ENCODE results near the gene EVA1A. TPM values are rescaled to one million over a fixed set of nuclear protein-coding genes. Genes with fewer than 3 reads are reported as not detected.

The EVA1A gene
- total RNA-seq, 1 donor from 2014 or later = 19.0 TPM

DNA sequence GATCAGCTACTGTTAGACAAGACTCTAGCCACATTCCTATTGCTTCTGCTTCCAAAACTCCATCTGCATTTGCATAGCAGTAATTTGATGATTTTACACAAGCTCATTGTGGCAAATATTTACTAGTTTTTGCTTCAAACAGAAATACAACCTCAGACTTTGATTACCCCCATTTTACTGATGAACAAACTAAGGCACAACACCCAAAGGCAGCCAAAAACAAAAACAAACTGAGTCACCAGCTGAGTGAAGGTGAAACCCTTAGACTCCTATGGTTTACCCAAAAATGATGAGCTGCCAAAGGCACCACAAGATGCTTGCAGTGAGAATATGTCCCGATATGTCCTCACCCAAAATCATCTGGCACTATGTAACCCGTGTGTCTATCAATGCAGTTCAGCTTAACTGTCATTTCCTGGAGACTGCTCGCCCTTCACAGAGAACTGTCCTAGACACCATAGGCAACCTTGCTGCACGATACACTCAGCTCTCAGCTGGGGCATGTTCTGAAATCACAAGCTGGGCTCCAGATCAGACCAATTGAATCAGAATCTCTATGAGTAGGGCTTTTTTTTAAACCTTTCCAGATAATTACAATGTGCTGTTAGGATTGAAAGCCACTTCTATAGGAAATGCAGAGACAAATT, 4.1 kb upstream of the EVA1A start:
- Histone ChIP-seq H2AFZ (ENCODE audit: low read depth, low read length) (no peak overlapping the region), H3K27ac (ENCODE audit: low read depth, low read length) (no peak overlapping the region), H3K4me3 (ENCODE audit: insufficient read depth, low read depth, low read length) (no peak overlapping the region), H3K4me1 (ENCODE audit: insufficient read depth, low read length) (peaks cover 16% of the 10 kb centered on the region), H3K27me3 (ENCODE audit: insufficient read depth, low read length) (no peaks in the 10 kb centered on the region), H3K4me2 (ENCODE audit: low read length) (no peak overlapping the region), H3K9me3 (ENCODE audit: insufficient read depth, low read depth, low read length) (no peaks in the 10 kb centered on the region), H3K79me2 (ENCODE audit: insufficient read depth, low read length) (peaks cover 9% of the 10 kb centered on the region), H4K20me1 (ENCODE audit: insufficient read depth, low read length) (no peaks in the 10 kb centered on the region), H3K36me3 (ENCODE audit: insufficient read depth, low read length) (no peaks in the 10 kb centered on the region), H3K9ac (ENCODE audit: low read length) (no peak overlapping the region)
- Mint-ChIP-seq H3K36me3 (ENCODE audit: low read depth, unreplicated experiment) (peaks cover 2% of the 10 kb centered on the region), H3K9me3 (ENCODE audit: unreplicated experiment) (no peaks in the 10 kb centered on the region), H3K27ac (ENCODE audit: unreplicated experiment) (no peak overlapping the region), H3K27me3 (ENCODE audit: low read depth, unreplicated experiment) (no peaks in the 10 kb centered on the region), H3K4me1 (ENCODE audit: low read depth, unreplicated experiment) (peaks cover 35% of the 10 kb centered on the region), H3K4me3 (ENCODE audit: unreplicated experiment) (no peak overlapping the region)
- no peak for TF ChIP-seq EZH2 (IDR thresholded peaks at IDR 0.05; ENCODE audit: insufficient read depth, low read length)
- TF ChIP-seq, protein P1, sequence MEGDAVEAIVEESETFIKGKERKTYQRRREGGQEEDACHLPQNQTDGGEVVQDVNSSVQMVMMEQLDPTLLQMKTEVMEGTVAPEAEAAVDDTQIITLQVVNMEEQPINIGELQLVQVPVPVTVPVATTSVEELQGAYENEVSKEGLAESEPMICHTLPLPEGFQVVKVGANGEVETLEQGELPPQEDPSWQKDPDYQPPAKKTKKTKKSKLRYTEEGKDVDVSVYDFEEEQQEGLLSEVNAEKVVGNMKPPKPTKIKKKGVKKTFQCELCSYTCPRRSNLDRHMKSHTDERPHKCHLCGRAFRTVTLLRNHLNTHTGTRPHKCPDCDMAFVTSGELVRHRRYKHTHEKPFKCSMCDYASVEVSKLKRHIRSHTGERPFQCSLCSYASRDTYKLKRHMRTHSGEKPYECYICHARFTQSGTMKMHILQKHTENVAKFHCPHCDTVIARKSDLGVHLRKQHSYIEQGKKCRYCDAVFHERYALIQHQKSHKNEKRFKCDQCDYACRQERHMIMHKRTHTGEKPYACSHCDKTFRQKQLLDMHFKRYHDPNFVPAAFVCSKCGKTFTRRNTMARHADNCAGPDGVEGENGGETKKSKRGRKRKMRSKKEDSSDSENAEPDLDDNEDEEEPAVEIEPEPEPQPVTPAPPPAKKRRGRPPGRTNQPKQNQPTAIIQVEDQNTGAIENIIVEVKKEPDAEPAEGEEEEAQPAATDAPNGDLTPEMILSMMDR (IDR thresholded peaks at IDR 0.05; ENCODE audit: insufficient read depth, low read depth, low read length) = no peak
- no peak for DNase-seq (ENCODE audit: low read depth)
- no peak for FAIRE-seq

DNA sequence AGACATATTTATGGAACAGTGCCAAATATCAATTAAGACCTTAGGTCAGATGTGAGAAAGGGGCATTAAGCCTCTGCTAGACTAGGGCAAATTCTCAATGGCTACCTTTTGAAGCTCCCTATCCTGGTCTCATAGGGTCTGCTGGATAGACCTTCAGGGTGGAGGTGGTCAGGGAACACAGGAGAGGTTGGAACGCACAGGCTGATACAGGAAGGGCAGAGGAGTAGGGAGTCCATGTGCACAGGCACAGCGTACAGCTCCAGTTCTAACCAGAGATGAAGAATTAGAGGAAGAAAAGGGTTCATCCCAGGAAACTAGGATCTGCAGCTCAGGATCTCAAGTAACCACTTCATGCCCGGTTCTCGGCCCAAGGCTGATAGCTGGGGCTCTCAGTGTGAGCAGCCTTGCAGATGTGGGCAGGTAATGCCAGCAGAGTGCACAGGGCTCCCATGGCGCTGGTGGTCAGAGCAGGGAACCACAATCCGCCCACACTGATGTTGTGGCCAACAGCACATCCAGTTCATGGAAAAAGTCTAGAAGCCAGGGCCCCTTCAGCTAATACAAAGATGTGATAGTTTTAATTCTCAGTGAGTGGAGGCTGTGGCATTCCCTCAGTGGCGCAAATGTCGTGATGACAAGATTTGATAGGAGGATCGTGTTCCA, 3.4 kb upstream of the EVA1A start:
- H3K9me3 Mint-ChIP-seq (ENCODE audit: unreplicated experiment) = no peaks in the 10 kb centered on the region
- no peaks in the 10 kb centered on the region for H3K27me3 ChIP-seq (ENCODE audit: insufficient read depth, low read length)

More for the DNA sequence above, 3.4 kb upstream of the EVA1A start:
- H3K4me3 ChIP-seq (ENCODE audit: insufficient read depth, low read depth, low read length) = no peak overlapping the region
- peak; percentile 36 for DNase-seq (ENCODE audit: low read depth)
- H3K9me3 ChIP-seq (ENCODE audit: insufficient read depth, low read depth, low read length) = no peaks in the 10 kb centered on the region
- Mint-ChIP-seq H3K4me3 (ENCODE audit: unreplicated experiment) (no peak overlapping the region), H3K36me3 (ENCODE audit: low read depth, unreplicated experiment) (peaks cover 2% of the 10 kb centered on the region), H3K4me1 (ENCODE audit: low read depth, unreplicated experiment) (peaks cover 32% of the 10 kb centered on the region), H3K27me3 (ENCODE audit: low read depth, unreplicated experiment) (no peaks in the 10 kb centered on the region), H3K27ac (ENCODE audit: unreplicated experiment) (no peak overlapping the region)
- no peak overlapping the region for H2AFZ ChIP-seq (ENCODE audit: low read depth, low read length)
- no peaks in the 10 kb centered on the region for H3K36me3 ChIP-seq (ENCODE audit: insufficient read depth, low read length)
- FAIRE-seq = no peak
- H3K79me2 ChIP-seq (ENCODE audit: insufficient read depth, low read length) = peaks cover 15% of the 10 kb centered on the region
- no peak overlapping the region for H3K27ac ChIP-seq (ENCODE audit: low read depth, low read length)
- H4K20me1 ChIP-seq (ENCODE audit: insufficient read depth, low read length) = peaks cover 2% of the 10 kb centered on the region
- TF ChIP-seq EZH2 (IDR thresholded peaks at IDR 0.05; ENCODE audit: insufficient read depth, low read length) = no peak
- TF ChIP-seq, protein P1 (IDR thresholded peaks at IDR 0.05; ENCODE audit: insufficient read depth, low read depth, low read length) = no peak
- H3K9ac ChIP-seq (ENCODE audit: low read length) = no peak overlapping the region
- no peak overlapping the region for H3K4me2 ChIP-seq (ENCODE audit: low read length)
- peaks cover 18% of the 10 kb centered on the region for H3K4me1 ChIP-seq (ENCODE audit: insufficient read depth, low read length)
